ENCODE data around the gene PCSK9.

PCSK9 gene

GRCh38 chr1:55039342-55040082, at the start of gene PCSK9:
Gene PCSK9 (plus strand): TSS chr1:55039548. CDS start chr1:55039838, 290 bp downstream.
- DNase-seq = no peak

DNA sequence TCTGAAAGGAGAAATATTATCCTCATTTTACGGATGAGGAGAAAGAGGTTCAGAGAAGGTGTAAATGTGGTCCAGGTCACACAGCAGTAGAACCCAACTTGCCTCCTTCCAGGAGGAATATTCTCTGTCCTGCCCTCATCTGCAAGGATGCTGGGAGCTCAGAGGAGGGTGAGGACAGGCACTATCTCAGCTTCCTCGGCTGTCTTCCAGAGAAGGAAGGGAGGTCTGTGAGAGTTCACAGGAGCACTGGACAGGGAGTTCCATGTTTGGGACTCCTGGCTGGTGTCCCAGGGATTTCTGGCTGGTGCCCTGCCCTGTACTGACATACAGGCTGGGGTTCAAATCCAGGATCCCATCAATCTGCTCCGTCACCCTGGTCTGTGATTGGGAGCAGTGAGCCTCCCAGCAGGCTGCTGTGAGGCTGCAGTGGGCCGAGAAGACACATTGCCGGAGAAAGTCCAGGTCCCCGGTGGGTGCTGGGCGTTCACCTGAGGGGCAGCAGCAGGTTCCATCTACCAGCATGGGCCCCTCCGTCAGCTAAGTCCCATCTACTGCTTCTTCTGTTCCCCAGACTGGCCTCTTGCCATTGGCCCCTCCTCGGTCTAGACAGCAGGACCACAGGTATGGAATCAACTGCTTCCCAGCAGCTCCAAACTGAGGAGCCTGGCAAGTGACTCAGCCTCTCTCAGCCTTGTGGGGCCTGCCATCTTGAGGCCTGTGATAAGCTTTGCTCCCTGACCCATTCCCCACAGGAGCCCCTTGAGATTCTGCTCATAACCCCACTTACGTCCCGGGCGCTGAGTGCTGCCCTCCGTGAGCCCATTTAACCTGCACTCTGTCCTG, 49.2 kb upstream of the PCSK9 start:
- no peak for DNase-seq

- no peak for DNase-seq
Measured at GRCh38 chr1:54990916-54991315, 48.4 kb upstream of the PCSK9 start.

DNA sequence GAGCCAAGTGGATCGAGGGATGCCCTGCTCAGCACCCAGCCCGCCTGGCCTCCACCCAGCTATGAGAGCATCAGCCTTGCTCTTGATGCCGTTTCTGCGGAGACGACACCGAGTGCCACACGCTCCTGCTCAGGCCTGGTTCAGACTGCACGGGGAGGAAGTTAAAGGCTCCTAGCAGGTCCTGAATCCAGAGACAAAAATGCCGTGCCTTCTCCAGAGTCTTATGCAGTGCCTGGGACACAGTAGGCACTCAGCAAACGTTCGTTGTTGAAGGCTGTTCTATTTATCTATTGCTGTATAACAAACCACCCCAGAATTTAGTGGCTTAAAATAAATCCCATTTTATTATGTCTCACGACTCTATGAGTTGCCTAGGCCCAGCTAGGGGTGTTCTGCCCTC, 47.4 kb upstream of the PCSK9 start:
- no peak for DNase-seq

DNA sequence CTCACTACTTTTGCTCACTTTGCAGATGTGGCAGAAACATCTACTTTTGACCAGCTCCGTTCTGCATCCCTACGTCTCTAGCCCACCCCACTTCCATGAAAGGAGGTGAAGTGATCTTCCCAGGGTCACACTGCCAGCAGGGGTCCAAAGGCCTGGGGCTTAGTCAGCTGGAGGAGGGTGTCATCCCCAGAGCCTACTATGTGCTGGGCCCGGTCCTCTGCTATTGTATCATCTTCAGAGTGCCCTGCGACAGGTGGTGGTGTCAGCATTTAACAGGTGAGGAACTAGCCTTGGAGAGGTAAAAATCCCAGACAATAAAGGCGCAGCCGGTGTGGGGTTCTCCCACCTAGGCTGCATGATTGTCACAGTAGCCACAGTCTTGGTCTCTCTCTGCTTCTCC, 46.2 kb upstream of the PCSK9 start:
- DNase-seq = no peak

DNA sequence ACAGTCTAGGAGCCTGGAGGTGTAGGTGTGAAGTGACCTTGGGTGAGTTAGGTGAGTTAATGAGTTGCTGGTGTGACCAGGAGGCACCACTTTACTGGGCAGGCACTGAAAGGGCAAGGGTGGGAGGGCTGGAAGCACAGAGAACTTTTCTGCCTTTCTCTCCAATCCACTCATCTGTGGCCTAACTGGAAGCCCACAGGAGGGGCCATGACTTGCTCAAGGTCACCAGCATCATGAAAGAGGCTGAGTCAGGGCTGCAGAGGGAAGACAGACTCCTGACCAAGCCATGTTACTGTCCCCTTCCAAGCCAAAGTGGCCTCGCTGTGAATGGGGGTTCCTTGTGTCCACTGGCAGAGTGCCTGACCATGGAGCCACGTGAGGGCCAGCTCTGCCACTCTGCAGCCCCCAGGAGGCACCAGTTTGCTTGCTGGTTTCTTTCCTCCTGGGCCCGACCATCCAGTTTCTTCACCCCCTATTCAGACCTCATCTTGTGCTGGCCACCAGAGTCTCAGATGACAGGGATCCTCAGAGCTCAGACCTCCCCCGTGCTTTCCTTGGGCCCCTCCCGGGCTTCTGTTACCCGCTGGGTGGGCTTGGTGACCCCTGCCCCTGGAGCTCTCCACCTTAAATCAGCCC, 44.9 kb upstream of the PCSK9 start:
- DNase-seq = no peak

- DNase-seq = no peak
Measured at GRCh38 chr1:54995013-54995760, 44.2 kb upstream of the PCSK9 start.

DNA sequence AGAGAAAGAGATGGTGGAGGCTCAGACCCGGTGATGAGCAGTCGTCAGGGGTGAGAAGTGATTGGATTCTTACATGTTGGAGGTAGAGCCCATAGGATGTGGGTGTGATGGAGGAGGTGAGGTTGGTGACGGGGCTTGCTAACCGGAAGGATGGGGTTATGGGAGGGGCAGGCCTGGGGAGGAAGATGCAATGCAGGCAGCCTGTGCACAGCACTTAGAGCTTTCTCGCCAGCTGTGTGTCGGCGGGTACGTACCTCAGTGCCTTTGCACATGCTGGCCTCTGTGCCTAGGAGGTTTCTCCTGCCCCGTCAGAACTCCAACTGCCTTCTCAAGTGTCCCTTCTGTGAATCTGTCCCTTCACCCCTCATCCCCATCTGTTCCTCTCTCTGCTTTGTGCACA, 43.5 kb upstream of the PCSK9 start:
- DNase-seq = no peak

DNA sequence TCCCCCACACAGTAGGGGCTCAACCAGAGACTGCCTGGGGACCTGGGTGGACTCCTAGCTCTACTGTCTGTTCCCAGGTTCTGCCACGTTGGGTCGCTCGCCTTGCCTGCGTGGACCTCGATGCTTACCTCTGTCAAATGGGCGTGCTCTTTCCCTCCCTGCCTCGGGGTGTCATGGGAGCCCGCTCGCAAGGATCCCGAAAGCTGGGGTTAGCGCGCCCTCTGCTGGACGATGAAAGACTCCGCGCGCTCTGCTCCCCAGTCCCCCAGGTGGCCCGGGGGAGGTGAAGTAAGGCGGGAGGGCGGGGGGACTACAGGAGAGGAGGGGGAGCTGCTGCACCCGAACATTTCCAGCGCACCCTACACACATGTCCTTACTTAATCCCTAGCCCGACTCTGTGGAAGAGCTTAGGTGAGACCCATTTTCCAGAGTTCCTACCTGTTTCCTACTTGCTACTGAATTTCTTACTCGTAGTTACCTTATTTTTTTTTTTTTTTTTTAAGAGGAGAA, 42.9 kb upstream of the PCSK9 start:
- DNase-seq = no peak

DNA sequence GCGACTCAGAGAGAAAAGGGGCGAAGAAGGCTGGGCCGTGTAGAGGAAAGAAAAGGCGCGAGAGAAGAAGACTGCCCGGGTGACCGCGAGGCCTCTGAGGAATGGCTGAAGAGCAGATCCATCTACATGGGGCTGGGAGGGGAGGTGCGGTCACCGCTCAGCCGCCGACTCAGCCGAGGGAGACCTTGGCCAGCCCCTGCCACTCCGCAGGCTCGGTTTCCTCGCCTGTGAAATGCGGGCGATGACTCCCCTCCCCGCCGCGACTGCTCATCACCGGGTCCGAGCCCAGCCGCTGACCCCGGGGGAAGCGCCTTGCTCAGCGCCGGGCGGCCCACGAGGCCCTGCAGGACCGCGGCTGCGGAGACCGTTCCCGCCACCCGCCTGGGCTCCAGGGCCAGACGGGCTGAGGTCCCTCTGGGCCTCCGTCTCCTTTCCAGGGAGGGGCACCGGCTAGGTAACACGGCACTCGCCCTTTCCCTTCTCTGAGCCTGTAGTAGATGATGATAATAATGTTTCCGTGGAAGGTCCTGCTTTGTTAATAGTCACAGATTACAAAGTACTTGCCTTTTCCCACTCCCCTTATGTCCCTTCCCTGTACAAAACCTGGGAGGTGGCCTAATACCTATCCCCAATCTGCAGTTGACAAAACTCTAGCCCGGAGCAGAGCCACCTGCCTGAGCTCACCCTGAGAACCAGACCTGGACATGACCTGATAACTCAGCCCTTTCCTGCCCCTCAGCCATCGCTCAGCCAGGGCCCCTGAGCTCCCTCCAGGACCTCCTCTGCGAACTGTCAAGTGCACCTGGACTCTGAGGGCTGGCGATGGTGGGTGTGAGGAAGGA, 42.3 kb upstream of the PCSK9 start:
- DNase-seq = no peak

DNA sequence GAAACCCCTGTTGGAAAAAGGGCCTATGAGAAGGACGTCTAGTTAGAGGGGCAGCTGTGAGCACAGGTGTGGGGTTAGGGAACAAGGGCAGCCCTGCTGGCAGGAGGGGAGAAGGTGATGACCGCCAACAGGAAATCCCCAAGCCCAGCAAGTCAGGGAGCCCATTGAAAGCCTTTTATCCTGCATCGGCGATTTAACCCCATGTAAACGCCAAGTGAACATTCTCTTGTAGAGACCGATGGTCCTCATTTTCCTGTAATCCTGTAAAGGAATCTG, 41.7 kb upstream of the PCSK9 start:
- no peak for DNase-seq

- DNase-seq = no peak
Measured at GRCh38 chr1:54998100-54998499, 41.2 kb upstream of the PCSK9 start.

DNA sequence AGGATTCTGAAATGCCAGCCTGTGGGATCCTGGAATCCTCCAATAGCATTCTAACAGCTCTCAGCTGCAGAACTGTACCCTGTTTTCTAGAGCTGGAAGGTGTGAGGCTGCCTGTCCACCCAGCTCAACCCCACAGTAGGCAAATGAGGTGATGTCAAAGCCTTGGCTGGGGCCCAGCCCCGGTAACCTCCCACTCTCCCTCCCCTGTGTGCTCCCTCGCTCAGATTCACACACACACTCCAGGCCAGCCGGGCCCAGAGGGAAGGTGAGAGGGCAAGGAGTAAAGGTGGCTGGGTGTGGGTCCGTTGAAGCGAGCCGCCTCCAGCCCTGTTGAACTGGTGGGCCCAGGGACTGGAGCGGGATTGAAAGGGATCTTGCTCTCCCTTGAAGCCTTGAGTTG, 40.7 kb upstream of the PCSK9 start, which contains the start of gene BSND:
BSND (plus strand) TSS at position 257 of the 400 bp plus-strand sequence. CDS start 254 bp downstream, outside the sequence.
- no peak for DNase-seq

- DNase-seq = no peak
Measured at GRCh38 chr1:55000110-55001085, 39.0 kb upstream of the PCSK9 start.

DNA sequence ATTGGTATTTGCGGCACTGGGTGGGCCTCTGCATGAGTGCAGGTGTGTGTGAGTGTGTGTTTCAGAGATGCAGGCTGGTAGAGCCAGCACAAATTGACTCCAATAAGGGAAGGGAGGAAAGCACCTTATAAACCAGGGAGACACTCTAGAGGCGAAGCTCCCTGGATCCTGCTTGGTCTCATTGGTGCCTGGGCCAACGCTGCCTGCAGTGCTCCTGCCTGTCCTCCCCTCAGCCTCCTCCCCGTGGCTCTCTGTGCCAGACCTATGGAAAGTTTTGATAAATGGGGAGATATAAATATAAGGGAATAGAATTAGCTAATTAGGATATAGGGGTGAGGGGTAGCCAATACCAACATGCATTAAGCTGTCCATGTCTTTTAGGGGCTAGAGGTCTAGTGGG, 38.0 kb upstream of the PCSK9 start:
- no peak for DNase-seq

- DNase-seq = no peak
Measured at GRCh38 chr1:55002686-55003085, 36.7 kb upstream of the PCSK9 start.

- DNase-seq = no peak
Measured at GRCh38 chr1:55005351-55006140, 33.8 kb upstream of the PCSK9 start.

DNA sequence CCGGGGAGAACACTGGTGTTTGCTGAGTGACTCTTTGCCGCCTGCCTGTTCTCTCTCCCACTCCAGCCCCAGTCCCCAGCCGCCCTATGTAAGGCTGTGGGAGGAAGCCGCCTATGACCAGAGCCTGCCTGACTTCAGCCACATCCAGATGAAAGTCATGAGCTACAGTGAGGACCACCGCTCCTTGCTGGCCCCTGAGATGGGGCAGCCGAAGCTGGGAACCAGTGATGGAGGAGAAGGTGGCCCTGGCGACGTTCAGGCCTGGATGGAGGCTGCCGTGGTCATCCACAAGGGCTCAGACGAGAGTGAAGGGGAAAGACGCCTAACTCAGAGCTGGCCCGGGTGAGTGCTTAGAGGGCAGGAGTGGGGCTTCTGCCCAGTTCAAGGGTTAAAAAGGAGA, 32.4 kb upstream of the PCSK9 start:
- no peak for DNase-seq

DNA sequence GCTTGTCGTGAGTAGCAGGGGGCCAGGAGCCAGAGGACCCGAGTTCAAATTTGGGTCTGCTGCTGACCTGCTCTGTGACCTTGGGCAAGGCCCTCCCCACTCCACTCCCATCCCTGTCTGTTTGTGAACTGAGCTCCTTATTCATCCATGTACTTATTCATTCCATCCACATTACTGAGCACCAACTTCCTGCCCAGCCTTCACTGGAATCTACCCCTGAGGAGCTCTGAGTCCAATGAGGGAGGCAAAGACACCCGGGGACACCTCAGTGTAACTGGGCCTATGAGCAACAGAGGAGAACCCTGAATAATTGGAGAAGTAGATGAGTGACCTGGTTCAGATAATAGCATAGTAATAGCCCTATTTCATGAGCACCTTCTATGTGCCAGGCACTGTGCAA, 31.7 kb upstream of the PCSK9 start:
- DNase-seq = no peak

All from NCI-H524 treated with DMSO at 0.1 percent for 48 hours (cell line).